Measurements from ENCODE around the gene YTHDF2.
A peak's percentile ranks its signal among the peaks of the same experiment; 100 is the strongest.
"Not testable (repeated sequence)": the region's sequence is repeated elsewhere in the genome, so short reads cannot be mapped to it uniquely, and the experiment has no call there.

Gene YTHDF2

GRCh38 chr1:28736450-28737306 lies at the start of gene YTHDF2:
YTHDF2 (plus strand) TSS chr1:28736940; CDS start chr1:28737121, 181 bp downstream.
- DNase-seq, result peak; percentile 97

DNA sequence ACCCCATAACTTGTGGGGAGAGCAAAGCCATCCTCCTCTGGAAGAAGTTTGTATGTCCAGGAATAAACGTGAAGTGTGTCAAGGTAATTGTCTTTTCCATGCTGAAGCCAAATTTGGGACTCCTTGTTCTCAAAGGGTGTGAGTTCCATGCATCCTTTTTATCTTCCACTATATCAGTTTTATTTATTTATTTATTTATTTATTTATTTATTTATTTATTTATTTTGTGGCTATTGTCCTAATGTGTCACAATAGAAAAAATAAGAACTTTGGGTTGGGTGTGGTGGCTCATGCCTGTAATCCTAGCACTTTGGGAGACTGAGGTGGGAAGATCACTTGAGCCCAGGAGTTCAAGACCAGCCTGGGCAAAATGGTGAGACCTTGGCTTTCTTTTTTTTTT lies 45.1 kb upstream of the YTHDF2 start:
- DNase-seq, result not testable (repeated sequence)

DNA sequence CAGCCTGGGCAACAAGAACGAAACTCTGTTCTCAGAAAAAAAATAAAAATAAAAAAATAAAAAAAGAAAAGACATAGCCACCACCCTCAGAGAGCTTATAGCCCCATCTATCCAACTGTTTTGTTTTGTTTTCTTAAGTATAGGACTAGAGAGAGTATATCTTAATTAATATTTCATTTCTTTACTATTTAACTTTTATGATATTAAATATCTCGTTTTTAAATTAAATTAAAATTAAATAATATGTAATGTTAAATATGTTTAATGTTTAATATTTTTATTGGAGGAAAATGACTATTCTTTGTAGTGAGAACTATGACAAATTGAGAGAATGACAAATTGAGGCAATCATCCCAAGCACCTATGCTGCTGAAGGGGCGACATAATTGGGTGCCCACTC lies 33.1 kb upstream of the YTHDF2 start:
- no peak for DNase-seq

DNA sequence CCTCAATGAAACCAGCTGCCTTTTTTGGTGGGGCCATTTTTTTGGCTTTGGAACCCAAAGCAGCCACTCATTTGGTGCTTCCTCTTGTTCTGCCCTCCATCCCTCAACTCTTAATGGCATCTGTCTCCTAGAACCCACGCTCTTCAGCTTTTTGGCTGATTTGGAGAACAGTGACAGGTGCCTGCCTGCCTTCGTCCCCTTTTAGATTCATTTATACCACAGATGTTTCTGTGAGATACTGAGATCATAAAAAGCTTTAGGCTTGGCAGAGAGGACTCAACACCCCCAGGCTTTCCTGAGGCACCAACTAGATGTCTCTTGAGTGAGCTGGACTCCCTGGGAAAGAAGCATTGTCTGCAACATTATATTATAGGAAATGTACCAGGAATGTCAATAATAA lies 20.4 kb upstream of the YTHDF2 start:
- no peak for DNase-seq

- DNase-seq, result no peak
These were observed 18.6 kb upstream of the YTHDF2 start for GRCh38 chr1:28718166-28718565.

- no peak for DNase-seq
These were observed 18.0 kb upstream of the YTHDF2 start for GRCh38 chr1:28718586-28719331.

DNA sequence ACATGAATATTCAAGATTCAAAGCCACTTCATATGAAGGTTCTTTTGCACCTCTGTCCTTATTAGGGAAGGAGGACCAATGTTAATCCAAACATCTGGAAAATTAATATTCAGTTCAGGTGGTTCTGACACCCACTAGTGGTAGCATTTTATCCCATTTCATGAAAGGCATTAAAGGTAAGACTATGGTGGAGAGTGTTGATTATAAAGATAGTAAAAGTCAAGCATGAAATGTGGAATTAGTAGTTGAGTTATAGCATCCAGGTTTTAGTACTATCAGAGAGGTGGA lies 17.5 kb upstream of the YTHDF2 start:
- DNase-seq, result no peak

GRCh38 chr1:28720376-28720775 lies 16.4 kb upstream of the YTHDF2 start:
- no peak for DNase-seq

- DNase-seq, result not testable (repeated sequence)
These were observed 14.8 kb upstream of the YTHDF2 start for GRCh38 chr1:28721927-28722326.

DNA sequence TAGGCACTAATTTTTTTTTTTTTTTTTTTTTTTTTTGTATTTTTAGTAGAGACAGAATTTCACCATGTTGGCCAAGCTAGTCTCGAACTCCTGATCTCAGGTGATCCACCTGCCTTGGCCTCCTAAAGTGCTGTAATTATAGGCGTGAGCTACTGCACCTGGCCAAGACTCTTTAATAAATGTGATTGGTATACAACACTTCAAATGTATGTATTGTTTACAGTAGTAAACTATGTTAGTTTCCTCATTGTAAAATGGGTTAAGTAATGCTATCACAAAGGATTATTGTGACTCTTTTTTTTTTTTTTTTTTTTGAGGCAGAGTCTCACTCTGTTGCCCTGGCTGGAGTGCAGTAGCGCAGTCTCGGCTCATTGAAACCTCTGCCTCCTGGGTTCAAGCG lies 11.4 kb upstream of the YTHDF2 start:
- DNase-seq, result not testable (repeated sequence)

DNA sequence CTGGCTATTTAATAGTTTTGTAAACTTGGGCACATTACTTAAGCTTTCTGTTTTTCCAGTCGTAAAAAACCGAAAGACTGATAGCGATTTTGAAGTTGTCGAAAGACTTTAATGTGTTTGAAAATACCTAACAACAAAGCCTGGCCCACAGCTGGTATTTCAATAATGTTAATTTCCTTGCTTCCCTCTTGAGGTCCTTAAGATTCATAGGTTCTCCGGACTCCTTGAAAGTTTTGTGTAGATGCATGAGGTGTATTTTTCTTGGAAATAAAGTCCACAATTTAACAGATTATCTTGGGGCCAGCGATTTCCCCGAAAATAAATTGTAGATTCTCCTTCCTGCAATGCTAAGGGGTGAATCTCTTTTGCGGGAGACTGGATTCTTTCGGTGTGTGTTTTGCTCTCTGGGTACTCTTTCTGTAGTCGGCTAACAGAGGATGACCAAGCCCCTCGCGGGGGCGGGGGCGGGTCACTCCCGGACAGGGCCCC lies 735 bp upstream of the YTHDF2 start:
- no peak for DNase-seq

GRCh38 chr1:28737307-28738132 lies 780 bp downstream of the YTHDF2 start:
- DNase-seq, result peak; percentile 18

DNA sequence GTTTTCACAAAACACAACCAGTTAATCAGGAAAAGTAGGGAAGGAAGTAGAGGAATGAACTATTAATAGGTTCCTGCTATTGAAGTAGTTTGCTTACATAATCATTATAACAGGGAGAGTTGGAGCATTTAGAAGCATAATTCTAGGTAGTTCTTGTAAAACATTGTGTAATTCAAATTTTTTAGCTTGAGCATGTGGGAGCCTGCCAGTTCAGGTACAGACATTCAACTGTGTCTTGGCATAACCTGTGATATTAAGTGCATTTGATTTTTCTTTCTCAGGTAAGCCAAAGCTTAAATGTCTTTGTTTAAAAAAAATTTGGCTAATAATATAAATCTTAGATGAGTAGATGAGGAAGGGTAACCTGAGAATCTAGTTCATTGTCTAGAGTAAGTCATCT lies 3.4 kb downstream of the YTHDF2 start:
- DNase-seq, result no peak

DNA sequence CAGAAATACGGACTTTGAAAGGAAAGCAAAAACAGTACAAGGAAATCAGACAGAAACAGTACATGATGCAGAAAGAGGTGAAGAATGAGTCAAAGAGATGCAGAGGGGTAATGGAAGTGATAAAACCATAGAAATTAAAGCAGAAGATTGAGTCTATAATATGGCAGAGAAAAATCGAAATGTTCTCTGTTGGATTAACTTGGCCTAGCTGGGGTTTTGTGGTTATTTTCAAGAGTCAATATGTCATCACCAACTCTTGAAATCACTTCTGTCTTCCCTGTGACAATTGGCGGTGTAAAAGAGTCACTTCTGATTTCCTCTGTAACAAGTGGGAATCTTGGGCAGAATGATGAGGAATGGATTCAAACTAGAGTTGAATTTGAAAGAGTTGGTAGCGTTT lies 7.4 kb downstream of the YTHDF2 start:
- no peak for DNase-seq

DNA sequence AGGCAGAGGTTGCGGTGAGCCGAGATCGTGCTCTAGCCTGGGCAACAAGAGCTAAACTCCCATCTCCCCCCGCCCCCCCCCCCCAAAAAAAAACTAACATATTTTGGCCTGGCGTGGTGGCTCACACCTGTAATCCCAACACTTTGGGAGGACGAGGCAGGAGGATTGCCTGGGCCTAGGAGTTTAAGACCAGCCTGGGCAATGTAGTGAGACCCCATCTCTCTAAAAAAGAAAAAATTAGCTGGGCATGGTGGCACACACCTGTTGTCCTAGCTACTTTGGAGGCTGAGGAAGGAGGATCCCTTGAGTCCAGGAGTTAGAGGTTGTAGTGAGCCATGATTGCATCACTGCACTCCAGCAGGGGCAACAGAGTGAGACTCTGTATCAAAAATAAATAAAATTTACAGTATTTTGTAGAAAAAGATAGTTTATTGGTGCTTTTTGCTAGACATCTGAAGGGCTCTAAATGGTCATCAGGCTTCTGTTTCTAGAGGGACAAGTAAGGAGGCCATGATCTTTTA lies 9.0 kb downstream of the YTHDF2 start:
- DNase-seq, result no peak

DNA sequence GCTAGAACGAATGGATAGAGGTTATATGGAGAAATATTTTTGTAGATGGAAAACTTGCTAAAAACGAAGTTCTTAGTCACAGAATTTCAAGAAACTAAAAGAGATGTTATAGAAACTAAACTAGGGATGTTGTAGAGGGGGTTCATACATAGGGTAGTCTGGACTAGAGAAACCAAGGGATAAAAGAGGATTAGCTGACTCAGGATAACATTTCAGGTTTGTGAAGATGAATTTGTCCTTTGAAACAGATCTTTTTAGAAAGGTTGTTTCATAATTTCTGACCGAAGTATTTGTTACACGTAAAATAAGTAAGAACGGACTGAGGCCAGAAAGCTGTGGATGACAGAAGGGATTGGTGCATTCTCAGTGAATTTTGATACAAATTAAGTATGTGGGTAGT lies 13.6 kb downstream of the YTHDF2 start:
- no peak for DNase-seq

DNA sequence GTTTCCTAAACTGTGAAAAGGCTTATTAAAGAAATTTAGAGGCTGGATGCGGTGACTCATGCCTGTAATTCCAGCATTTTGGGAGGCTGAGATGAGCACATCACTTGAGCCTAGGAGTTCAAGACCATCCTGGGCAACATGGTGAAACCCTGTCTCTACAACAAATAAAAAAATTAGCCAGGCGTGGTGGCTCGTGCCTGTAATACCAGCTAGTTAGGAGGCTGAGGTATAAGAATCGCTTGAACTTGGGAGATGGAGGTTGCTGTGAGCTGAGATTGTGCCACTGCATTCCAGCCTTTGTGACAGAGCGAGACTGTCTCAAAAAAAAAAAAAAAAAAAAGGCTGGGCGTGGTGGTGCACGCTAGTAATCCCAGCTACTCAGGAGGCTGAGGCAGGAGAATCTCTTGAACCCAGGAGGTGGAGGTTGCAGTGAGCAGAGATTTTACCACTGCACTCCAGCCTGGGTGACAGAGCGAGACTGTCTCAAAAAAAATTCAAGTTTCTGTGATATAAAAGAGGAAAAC lies 14.1 kb downstream of the YTHDF2 start:
- not testable (repeated sequence) for DNase-seq

DNA sequence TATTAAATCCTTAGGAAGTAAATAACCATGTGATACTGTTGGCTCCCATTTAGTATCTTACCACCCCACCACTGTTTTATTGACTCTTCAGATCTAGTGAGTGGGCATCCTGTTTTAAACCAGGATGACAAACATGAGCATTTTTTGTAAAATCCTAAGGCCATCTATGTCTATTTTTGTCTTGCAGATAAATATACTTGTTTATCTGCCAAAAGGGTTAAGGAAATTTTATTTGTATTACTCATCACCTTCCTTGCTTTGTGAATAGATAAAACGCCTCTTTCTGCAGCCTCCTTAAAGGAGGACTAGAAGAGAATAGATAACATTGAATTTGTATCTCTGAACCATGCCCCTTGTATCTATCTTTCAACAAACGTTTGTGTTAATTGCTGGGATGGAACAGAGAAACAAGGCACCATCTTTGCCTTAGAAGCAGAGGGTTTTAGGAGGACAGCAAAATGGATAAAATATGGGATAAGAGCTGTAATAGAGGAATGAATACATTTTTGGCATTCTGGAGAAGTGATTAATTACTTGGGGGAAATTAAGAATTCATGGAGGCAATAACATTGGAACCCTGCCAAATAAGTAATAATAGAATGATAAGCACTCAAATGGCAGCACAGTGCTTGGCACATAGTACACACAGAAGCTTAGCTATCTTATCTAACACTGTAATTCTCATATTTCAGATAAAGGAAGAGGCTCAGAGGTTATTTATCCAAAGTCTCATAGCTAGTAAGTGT lies 14.7 kb downstream of the YTHDF2 start:
- no peak for DNase-seq

GRCh38 chr1:28755701-28756100 lies 19.0 kb downstream of the YTHDF2 start:
- no peak for DNase-seq

DNA sequence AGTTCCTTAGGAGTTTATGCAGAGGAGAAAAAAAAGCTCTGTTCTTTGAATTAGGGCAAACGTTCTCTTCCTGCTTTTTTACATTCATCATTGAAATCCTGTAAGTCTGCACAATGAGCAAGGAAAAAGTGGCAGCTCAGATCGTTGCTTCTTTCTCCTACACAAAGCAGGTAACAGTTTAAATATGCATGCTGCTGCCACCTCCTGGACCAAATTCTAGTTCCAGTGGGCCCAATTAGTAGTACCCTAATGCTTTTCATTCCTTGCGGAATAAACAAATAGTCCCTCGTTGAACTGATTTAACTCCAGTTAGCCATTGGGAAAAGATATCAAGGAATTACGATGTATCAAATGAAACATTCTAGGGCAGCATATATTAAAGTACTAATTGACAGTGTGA lies 20.1 kb downstream of the YTHDF2 start:
- DNase-seq, result no peak

DNA sequence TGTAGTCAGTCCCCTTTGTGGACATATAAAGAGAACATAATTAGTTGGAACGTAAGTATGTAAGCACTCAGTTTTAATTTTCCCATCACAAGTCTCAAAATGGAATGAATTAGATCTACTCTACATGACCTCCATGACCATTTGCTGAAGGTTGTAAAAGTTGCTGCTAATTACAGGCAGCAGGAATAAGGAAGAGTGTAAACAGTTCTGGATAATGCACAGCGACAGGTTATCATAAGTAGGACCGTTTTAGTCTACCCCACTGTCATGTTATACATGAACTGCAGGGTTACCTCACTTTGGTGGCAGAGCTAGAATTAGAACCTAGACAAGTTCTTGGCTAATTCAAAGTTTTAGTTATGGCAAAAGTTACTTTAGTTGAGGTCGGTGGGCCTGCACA lies 21.7 kb downstream of the YTHDF2 start:
- no peak for DNase-seq

DNA sequence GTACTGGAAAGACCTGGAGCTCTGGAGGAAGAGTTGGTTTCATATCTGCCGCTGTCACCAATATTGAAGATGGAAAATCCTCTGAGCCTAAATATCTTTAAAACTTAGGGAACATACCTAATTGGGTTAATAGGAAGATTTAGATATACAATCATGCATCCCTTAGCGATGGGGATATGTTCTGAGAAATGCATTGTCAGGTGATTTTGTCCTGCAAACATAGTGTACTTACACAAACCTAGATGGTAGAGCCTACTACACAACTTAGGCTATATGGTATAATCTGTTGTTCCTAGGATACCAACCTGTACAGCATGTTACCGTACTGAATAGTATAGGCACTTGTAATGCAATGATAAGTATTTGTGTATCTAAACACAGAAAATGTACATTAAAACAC lies 22.5 kb downstream of the YTHDF2 start:
- DNase-seq, result no peak
